ENCODE data around the gene CRTC1.
A peak's percentile ranks its signal among the peaks of the same experiment; 100 is the strongest.

The CRTC1 gene

GRCh38 chr19:18793144-18794028 lies 109.9 kb downstream of the CRTC1 start:
- peaks cover 58% of the 10 kb centered on the region for H3K27me3 ChIP-seq (ENCODE audit: control insufficient read depth, insufficient read depth, low read length)
- H3K27ac ChIP-seq (ENCODE audit: low read length), result no peak overlapping the region
- no peak for DNase-seq (ENCODE audit: low read depth, low spot score)
- H3K4me1 ChIP-seq (ENCODE audit: control insufficient read depth, insufficient read depth, low read length), result peaks cover 7% of the 10 kb centered on the region; the same call in 1 of the 2 replicates
- H3K36me3 ChIP-seq (ENCODE audit: control insufficient read depth, insufficient read depth, low read length), result no peaks in the 10 kb centered on the region; the same call in 1 of the 2 replicates
- no CpG with 5 or more reads among the region's 13 CpGs for WGBS (ENCODE audit: insufficient coverage, insufficient read length)
- no peaks in the 10 kb centered on the region for H3K9me3 ChIP-seq (ENCODE audit: control insufficient read depth, insufficient read depth, low read length)
- no peak overlapping the region for H3K4me3 ChIP-seq (ENCODE audit: low read length)

GRCh38 chr19:18794029-18794313 lies 110.5 kb downstream of the CRTC1 start:
- Histone ChIP-seq H3K4me1 (ENCODE audit: control insufficient read depth, insufficient read depth, low read length) (peaks cover 6% of the 10 kb centered on the region; the same call in 1 of the 2 replicates), H3K27ac (ENCODE audit: low read length) (no peak overlapping the region), H3K36me3 (ENCODE audit: control insufficient read depth, insufficient read depth, low read length) (no peaks in the 10 kb centered on the region), H3K27me3 (ENCODE audit: control insufficient read depth, insufficient read depth, low read length) (peaks cover 52% of the 10 kb centered on the region), H3K9me3 (ENCODE audit: control insufficient read depth, insufficient read depth, low read length) (no peaks in the 10 kb centered on the region), H3K4me3 (ENCODE audit: low read length) (no peak overlapping the region)
- no peak for DNase-seq (ENCODE audit: low read depth, low spot score)
- no CpG with 5 or more reads among the region's 5 CpGs for WGBS (ENCODE audit: insufficient coverage, insufficient read length)

GRCh38 chr19:18794692-18795091 lies 111.2 kb downstream of the CRTC1 start:
- H3K27ac ChIP-seq (ENCODE audit: low read length), result no peak overlapping the region
- DNase-seq (ENCODE audit: low read depth, low spot score), result no peak
- H3K4me1 ChIP-seq (ENCODE audit: control insufficient read depth, insufficient read depth, low read length), result peaks cover 5% of the 10 kb centered on the region; the same call in 1 of the 2 replicates
- peaks cover 45% of the 10 kb centered on the region for H3K27me3 ChIP-seq (ENCODE audit: control insufficient read depth, insufficient read depth, low read length)
- no peaks in the 10 kb centered on the region for H3K9me3 ChIP-seq (ENCODE audit: control insufficient read depth, insufficient read depth, low read length)
- WGBS (ENCODE audit: insufficient coverage, insufficient read length), result no CpG with 5 or more reads among the region's 6 CpGs
- H3K4me3 ChIP-seq (ENCODE audit: low read length), result no peak overlapping the region
- H3K36me3 ChIP-seq (ENCODE audit: control insufficient read depth, insufficient read depth, low read length), result no peaks in the 10 kb centered on the region

GRCh38 chr19:18795540-18795939 lies 112.1 kb downstream of the CRTC1 start:
- no peak overlapping the region for H3K4me3 ChIP-seq (ENCODE audit: low read length)
- no peaks in the 10 kb centered on the region for H3K9me3 ChIP-seq (ENCODE audit: control insufficient read depth, insufficient read depth, low read length)
- WGBS (ENCODE audit: insufficient coverage, insufficient read length), result no CpG with 5 or more reads among the region's 21 CpGs
- no peak overlapping the region for H3K27ac ChIP-seq (ENCODE audit: low read length)
- H3K36me3 ChIP-seq (ENCODE audit: control insufficient read depth, insufficient read depth, low read length), result no peaks in the 10 kb centered on the region
- no peak for DNase-seq (ENCODE audit: low read depth, low spot score)
- H3K4me1 ChIP-seq (ENCODE audit: control insufficient read depth, insufficient read depth, low read length), result peaks cover 3% of the 10 kb centered on the region; the same call in 1 of the 2 replicates
- peaks cover 37% of the 10 kb centered on the region for H3K27me3 ChIP-seq (ENCODE audit: control insufficient read depth, insufficient read depth, low read length)

GRCh38 chr19:18796239-18796638 lies 112.8 kb downstream of the CRTC1 start:
- DNase-seq (ENCODE audit: low read depth, low spot score), result no peak
- Histone ChIP-seq H3K9me3 (ENCODE audit: control insufficient read depth, insufficient read depth, low read length) (no peaks in the 10 kb centered on the region), H3K4me1 (ENCODE audit: control insufficient read depth, insufficient read depth, low read length) (no peaks in the 10 kb centered on the region), H3K36me3 (ENCODE audit: control insufficient read depth, insufficient read depth, low read length) (no peaks in the 10 kb centered on the region), H3K4me3 (ENCODE audit: low read length) (no peak overlapping the region), H3K27ac (ENCODE audit: low read length) (no peak overlapping the region), H3K27me3 (ENCODE audit: control insufficient read depth, insufficient read depth, low read length) (peaks cover 32% of the 10 kb centered on the region)
- no CpG with 5 or more reads among the region's 2 CpGs for WGBS (ENCODE audit: insufficient coverage, insufficient read length)

- WGBS (ENCODE audit: insufficient coverage, insufficient read length), result no CpG with 5 or more reads among the region's 22 CpGs
Observed at GRCh38 chr19:18798384-18799352, 115.2 kb downstream of the CRTC1 start.

GRCh38 chr19:18799389-18799970 lies 116.0 kb downstream of the CRTC1 start:
- Histone ChIP-seq H3K4me1 (ENCODE audit: control insufficient read depth, insufficient read depth, low read length) (no peaks in the 10 kb centered on the region), H3K4me3 (ENCODE audit: low read length) (no peak overlapping the region), H3K27me3 (ENCODE audit: control insufficient read depth, insufficient read depth, low read length) (peaks cover 9% of the 10 kb centered on the region), H3K36me3 (ENCODE audit: control insufficient read depth, insufficient read depth, low read length) (no peaks in the 10 kb centered on the region), H3K9me3 (ENCODE audit: control insufficient read depth, insufficient read depth, low read length) (no peaks in the 10 kb centered on the region), H3K27ac (ENCODE audit: low read length) (no peak overlapping the region)
- DNase-seq (ENCODE audit: low read depth, low spot score), result no peak

More at GRCh38 chr19:18798384-18799352, 115.2 kb downstream of the CRTC1 start:
- H3K27me3 ChIP-seq (ENCODE audit: control insufficient read depth, insufficient read depth, low read length), result peaks cover 9% of the 10 kb centered on the region
- H3K9me3 ChIP-seq (ENCODE audit: control insufficient read depth, insufficient read depth, low read length), result no peaks in the 10 kb centered on the region
- H3K36me3 ChIP-seq (ENCODE audit: control insufficient read depth, insufficient read depth, low read length), result no peaks in the 10 kb centered on the region
- no peak for DNase-seq (ENCODE audit: low read depth, low spot score)
- no peaks in the 10 kb centered on the region for H3K4me1 ChIP-seq (ENCODE audit: control insufficient read depth, insufficient read depth, low read length)
- no peak overlapping the region for H3K4me3 ChIP-seq (ENCODE audit: low read length)
- H3K27ac ChIP-seq (ENCODE audit: low read length), result no peak overlapping the region

GRCh38 chr19:18800079-18800478 lies 116.6 kb downstream of the CRTC1 start:
- H3K4me3 ChIP-seq (ENCODE audit: low read length), result no peak overlapping the region
- no peaks in the 10 kb centered on the region for H3K4me1 ChIP-seq (ENCODE audit: control insufficient read depth, insufficient read depth, low read length)
- H3K9me3 ChIP-seq (ENCODE audit: control insufficient read depth, insufficient read depth, low read length), result no peaks in the 10 kb centered on the region
- peaks cover 6% of the 10 kb centered on the region for H3K27me3 ChIP-seq (ENCODE audit: control insufficient read depth, insufficient read depth, low read length)
- no peaks in the 10 kb centered on the region for H3K36me3 ChIP-seq (ENCODE audit: control insufficient read depth, insufficient read depth, low read length)
- no peak overlapping the region for H3K27ac ChIP-seq (ENCODE audit: low read length)
- no peak for DNase-seq (ENCODE audit: low read depth, low spot score)

- H3K27me3 ChIP-seq (ENCODE audit: control insufficient read depth, insufficient read depth, low read length), result peaks cover 6% of the 10 kb centered on the region
- no CpG with 5 or more reads among the region's 10 CpGs for WGBS (ENCODE audit: insufficient coverage, insufficient read length)
Observed at GRCh38 chr19:18800636-18801035, 117.2 kb downstream of the CRTC1 start.

GRCh38 chr19:18802354-18802753 lies 118.9 kb downstream of the CRTC1 start:
- Histone ChIP-seq H3K27ac (ENCODE audit: low read length) (no peak overlapping the region), H3K36me3 (ENCODE audit: control insufficient read depth, insufficient read depth, low read length) (no peaks in the 10 kb centered on the region), H3K9me3 (ENCODE audit: control insufficient read depth, insufficient read depth, low read length) (no peaks in the 10 kb centered on the region), H3K4me3 (ENCODE audit: low read length) (no peak overlapping the region), H3K27me3 (ENCODE audit: control insufficient read depth, insufficient read depth, low read length) (peaks cover 3% of the 10 kb centered on the region; the same call in 1 of the 2 replicates), H3K4me1 (ENCODE audit: control insufficient read depth, insufficient read depth, low read length) (no peaks in the 10 kb centered on the region)
- peak; percentile 81 for DNase-seq (ENCODE audit: low read depth, low spot score)
- no CpG with 5 or more reads among the region's 11 CpGs for WGBS (ENCODE audit: insufficient coverage, insufficient read length)

More at GRCh38 chr19:18800636-18801035, 117.2 kb downstream of the CRTC1 start:
- no peak for DNase-seq (ENCODE audit: low read depth, low spot score)
- no peaks in the 10 kb centered on the region for H3K9me3 ChIP-seq (ENCODE audit: control insufficient read depth, insufficient read depth, low read length)
- H3K4me3 ChIP-seq (ENCODE audit: low read length), result no peak overlapping the region
- no peaks in the 10 kb centered on the region for H3K4me1 ChIP-seq (ENCODE audit: control insufficient read depth, insufficient read depth, low read length)
- H3K36me3 ChIP-seq (ENCODE audit: control insufficient read depth, insufficient read depth, low read length), result no peaks in the 10 kb centered on the region
- H3K27ac ChIP-seq (ENCODE audit: low read length), result no peak overlapping the region

Measured in iPS DF 6.9 (cell line).